SK-N-SH (cell line): Measurements from ENCODE around the gene CCDC107. TPM values are rescaled to one million over a fixed set of nuclear protein-coding genes. Genes with fewer than 3 reads are reported as not detected.
A peak's percentile ranks its signal among the peaks of the same experiment; 100 is the strongest.

ENCODE experiments used
- CTCF ChIA-PET: fragments of 300-600, 350-600 bp; formaldehyde crosslinking; extraction: SDS; loops from one replicate; lab custom pipeline; 2021; lab: Yijun Ruan, JAX
- POLR2A ChIA-PET: fragments of 350-600 bp; sonication (Branson Sonifier 250); formaldehyde crosslinking; extraction: SDS; loops from one replicate; lab custom pipeline; 2020; ENCODE audit warnings: antibody characterized with exemption, inconsistent platforms; lab: Yijun Ruan, JAX
- DNase-seq: peaks from one replicate; pipeline ENCODE4 v3.0.0; 2012
- H2AFZ ChIP-seq: fragments of 200-600 bp; sonication (generic); 2 replicates; pipeline ENCODE4 v1.8.1; 2016; ENCODE audit warnings: antibody characterized with exemption, mild to moderate bottlenecking, low read depth
- H3F3A ChIP-seq: fragments of 200-600 bp; sonication (generic); replicated peaks from 2 replicates; pipeline ENCODE3; 2016; ENCODE audit warnings: antibody characterized with exemption, mild to moderate bottlenecking; ENCODE audit not compliant: insufficient read depth
- H3K27ac ChIP-seq, 2 experiments: fragments of 200-500 bp in 1 of 2; fragments of 200-600 bp in 1 of 2; sonication (Bioruptor generic) in 1 of 2; sonication (generic), shearing (Covaris generic) in 1 of 2; 2 replicates each; pipeline versions ENCODE4 v1.5.1 to v1.6.1; 2014 to 2016; ENCODE audit warnings: low read depth in 2 of 2, inconsistent platforms in 1 of 2, low read length in 1 of 2, mild to moderate bottlenecking in 1 of 2, mixed read lengths in 1 of 2
- H3K27me3 ChIP-seq: fragments of 200-600 bp; sonication (generic), shearing (Covaris generic); 2 replicates; pipeline ENCODE4 v1.6.1; 2016; ENCODE audit warnings: mixed run types; ENCODE audit not compliant: insufficient read depth
- H3K36me3 ChIP-seq, 2 experiments: fragments of 200-500 bp in 1 of 2; fragments of 200-600 bp in 1 of 2; sonication (Bioruptor generic) in 1 of 2; sonication (generic) in 1 of 2; replicated peaks in 1 of 2; 2 replicates each; pipeline versions ENCODE3 to v1.5.1; 2014 to 2016; ENCODE audit warnings: low read length in 1 of 2, mild to moderate bottlenecking in 1 of 2; ENCODE audit not compliant: insufficient read depth in 2 of 2, control insufficient read depth in 1 of 2
- H3K4me1 ChIP-seq, 2 experiments: fragments of 200-500 bp in 1 of 2; fragments of 200-600 bp in 1 of 2; sonication (Bioruptor generic) in 1 of 2; sonication (generic), shearing (Covaris generic) in 1 of 2; 2 replicates each; pipeline versions ENCODE4 v1.5.1 to v1.6.1; 2014 to 2016; ENCODE audit warnings: low read depth in 1 of 2, low read length in 1 of 2, mixed run types in 1 of 2; ENCODE audit not compliant: insufficient read depth in 2 of 2, control insufficient read depth in 1 of 2
- H3K4me2 ChIP-seq: fragments of 200-600 bp; sonication (generic), shearing (Covaris generic); 2 replicates; pipeline ENCODE4 v1.6.1; 2017; ENCODE audit warnings: mixed run types
- H3K4me3 ChIP-seq, 2 experiments: fragments of 200-500 bp in 1 of 2; fragments of 200-600 bp in 1 of 2; sonication (Bioruptor generic) in 1 of 2; sonication (generic), shearing (Covaris generic) in 1 of 2; 2 replicates each; pipeline versions ENCODE4 v1.5.1 to v1.8.1; 2014 to 2016; ENCODE audit warnings: low read depth in 2 of 2, inconsistent platforms in 1 of 2, low read length in 1 of 2, mild to moderate bottlenecking in 1 of 2, mixed read lengths in 1 of 2, moderate library complexity in 1 of 2
- H3K79me2 ChIP-seq: fragments of 200-600 bp; sonication (generic); 2 replicates; pipeline ENCODE4 v1.8.1; 2017; ENCODE audit warnings: mild to moderate bottlenecking; ENCODE audit not compliant: insufficient read depth
- H3K9ac ChIP-seq: fragments of 200-600 bp; sonication (generic); 2 replicates; pipeline ENCODE4 v1.6.1; 2017; ENCODE audit warnings: mixed run types
- H3K9me2 ChIP-seq: fragments of 200-600 bp; sonication (generic); 2 replicates; pipeline ENCODE4 v1.6.1; 2017; ENCODE audit warnings: mixed run types
- H3K9me3 ChIP-seq: fragments of 200-600 bp; sonication (generic); 2 replicates; pipeline ENCODE4 v1.6.1; 2017; ENCODE audit warnings: mixed run types, mild to moderate bottlenecking, moderate library complexity
- H4K20me1 ChIP-seq: fragments of 200-600 bp; sonication (generic); 2 replicates; pipeline ENCODE4 v1.6.1; 2017; ENCODE audit warnings: mild to moderate bottlenecking, mixed run types; ENCODE audit not compliant: insufficient read depth
- CHD2 ChIP-seq: fragments of 150-350 bp; IDR thresholded peaks from 2 replicates; pipeline ENCODE4 v1.6.1; 2018; ENCODE audit warnings: low read length; ENCODE audit not compliant: partially characterized antibody
- ELF1 ChIP-seq: IDR thresholded peaks from 2 replicates; pipeline ENCODE4 v1.4.0; 2012
- FOSL2 ChIP-seq: IDR thresholded peaks from 2 replicates; pipeline ENCODE4 v1.4.0; 2012; ENCODE audit warnings: low read depth, mild to moderate bottlenecking, moderate library complexity, borderline replicate concordance
- JUND ChIP-seq: IDR thresholded peaks from 2 replicates; pipeline ENCODE4 v1.4.0; 2012
- MEF2A ChIP-seq: IDR thresholded peaks from 2 replicates; pipeline ENCODE4 v1.4.0; 2012; ENCODE audit warnings: low read depth, borderline replicate concordance
- MXI1 ChIP-seq: IDR thresholded peaks from 2 replicates; pipeline ENCODE4 v1.6.1; 2012; ENCODE audit warnings: mild to moderate bottlenecking, low read depth, low read length, improper control_type of control experiment
- NFIC ChIP-seq: IDR thresholded peaks from 2 replicates; pipeline ENCODE4 v1.4.0; 2012; ENCODE audit warnings: borderline replicate concordance
- NRF1 ChIP-seq: IDR thresholded peaks from 2 replicates; pipeline ENCODE4 v1.6.1; 2012; ENCODE audit warnings: low read depth, mild to moderate bottlenecking, low read length
- POLR2AphosphoS5 ChIP-seq: IDR thresholded peaks from 2 replicates; pipeline ENCODE4 v1.6.1; 2012; ENCODE audit warnings: low read depth, low read length
- RAD21 ChIP-seq: IDR thresholded peaks from 2 replicates; pipeline ENCODE4 v1.6.1; 2012; ENCODE audit warnings: mild to moderate bottlenecking, low read length
- TAF1 ChIP-seq: IDR thresholded peaks from 2 replicates; pipeline ENCODE4 v1.6.1; 2012; ENCODE audit warnings: low read depth, mild to moderate bottlenecking, low read length, moderate library complexity, borderline replicate concordance
- YY1 ChIP-seq: IDR thresholded peaks from 2 replicates; pipeline ENCODE4 v1.4.0; 2012; ENCODE audit warnings: low read depth, mild to moderate bottlenecking
- WGBS: methylation state at CpG from one replicate; pipeline ENCODE4 v1.1.6; 2017; ENCODE audit warnings: low lambda C conversion rate; 5-methylcytosine and 5-hydroxymethylcytosine counted together
- polyA plus RNA-seq, 3 experiments: library from polyadenylated mRNA; depleted of rRNA; stranded (reverse); fragments of >200 nt; gene quantifications; 2 replicates each; pipeline ENCODE4 v1.2.3, GENCODE V29; 2012
- TF ChIP-seq, protein P1 (sequence below): IDR thresholded peaks from 2 replicates; pipeline ENCODE4 v1.4.0; 2012; ENCODE audit warnings: low read depth
- TF ChIP-seq, protein P2 (sequence below): fragments of 150-350 bp; IDR thresholded peaks from 2 replicates; pipeline ENCODE4 v1.6.1; 2016; ENCODE audit warnings: mild to moderate bottlenecking, low read depth, low read length

The CCDC107 gene
- polyA plus RNA-seq, 1 of the 3 experiments (the other 2 are of a cell fraction): 22.0 TPM

DNA sequence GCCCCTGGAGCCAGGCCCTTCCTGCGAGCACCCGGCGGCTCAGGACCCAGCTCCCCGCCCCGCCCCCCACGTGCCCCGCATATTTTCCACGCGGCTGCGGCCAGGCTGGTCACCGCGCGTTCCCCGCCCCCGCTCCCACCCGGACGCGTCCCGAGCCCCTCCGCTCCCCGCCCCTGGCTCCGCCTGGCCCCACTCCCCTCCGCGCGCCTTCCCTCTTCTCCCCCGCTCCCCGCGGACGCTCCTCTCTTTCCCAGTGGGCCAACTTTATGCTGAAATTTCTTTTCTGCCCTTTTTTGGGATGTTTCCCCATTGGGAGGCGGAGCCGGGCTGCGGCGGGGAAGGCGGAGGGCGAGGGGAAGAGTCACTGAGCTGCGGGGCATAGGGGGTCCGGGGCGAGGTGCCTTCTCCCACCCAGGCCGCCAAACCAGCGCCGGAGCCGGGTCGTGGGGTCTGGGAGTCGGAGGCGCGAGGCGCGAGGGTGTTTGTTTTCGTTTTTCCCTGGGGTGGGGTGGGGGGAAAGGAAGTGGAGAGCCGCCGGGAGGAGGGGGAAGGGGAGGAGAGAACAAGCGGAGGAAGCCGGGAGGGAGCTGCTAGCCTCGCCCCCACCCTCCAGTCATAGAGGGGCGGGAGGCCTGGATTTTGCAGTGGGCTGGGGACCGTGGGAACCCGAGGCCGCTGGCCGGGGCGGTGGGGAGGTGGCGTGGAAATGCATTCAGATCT is 32.7 kb downstream of the CCDC107 start:
- peak overlapping the region; percentile 62 to 73 for H3K4me3 ChIP-seq
- peaks cover 56% of the 10 kb centered on the region for H3F3A ChIP-seq
- peaks cover 44% of the 10 kb centered on the region for H3K79me2 ChIP-seq
- peaks cover 6 to 7% of the 10 kb centered on the region in 2 experiments for H3K36me3 ChIP-seq
- CTCF ChIA-PET: interaction anchor here (0.9 to 2.7 kb wide), 11 partner anchors 15 to 83 kb away, joined by 3 to 21 read pairs (median 4); partner anchors contain the start of genes ARHGEF39, CCDC107 and RMRP
- 2% methylated on average over 34 of the region's 61 CpGs for WGBS
- H3K27ac ChIP-seq: peak overlapping the region; percentile 93 to 96
- peaks cover 34% of the 10 kb centered on the region for H4K20me1 ChIP-seq
- DNase-seq: peak; percentile 90
- peak overlapping the region; percentile 95 for H3K9ac ChIP-seq
- no peaks in the 10 kb centered on the region for H3K27me3 ChIP-seq
- no peaks in the 10 kb centered on the region for H3K9me3 ChIP-seq
- H3K4me2 ChIP-seq: peak overlapping the region; percentile 91
- TF ChIP-seq YY1 (no peak), CHD2 (no peak), ELF1 (no peak), NRF1 (no peak), TAF1 (peak; percentile 9; the same call in 1 of the 2 replicates), FOSL2 (no peak), RAD21 (no peak), POLR2AphosphoS5 (0 out of 2 replicates have a peak, but pooled peaks have one; percentile 33), MXI1 (peak; percentile 23)
- TF ChIP-seq, protein P1, sequence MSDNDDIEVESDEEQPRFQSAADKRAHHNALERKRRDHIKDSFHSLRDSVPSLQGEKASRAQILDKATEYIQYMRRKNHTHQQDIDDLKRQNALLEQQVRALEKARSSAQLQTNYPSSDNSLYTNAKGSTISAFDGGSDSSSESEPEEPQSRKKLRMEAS: peak; percentile 51; the same call in 1 of the 2 replicates
- TF ChIP-seq, protein P2, sequence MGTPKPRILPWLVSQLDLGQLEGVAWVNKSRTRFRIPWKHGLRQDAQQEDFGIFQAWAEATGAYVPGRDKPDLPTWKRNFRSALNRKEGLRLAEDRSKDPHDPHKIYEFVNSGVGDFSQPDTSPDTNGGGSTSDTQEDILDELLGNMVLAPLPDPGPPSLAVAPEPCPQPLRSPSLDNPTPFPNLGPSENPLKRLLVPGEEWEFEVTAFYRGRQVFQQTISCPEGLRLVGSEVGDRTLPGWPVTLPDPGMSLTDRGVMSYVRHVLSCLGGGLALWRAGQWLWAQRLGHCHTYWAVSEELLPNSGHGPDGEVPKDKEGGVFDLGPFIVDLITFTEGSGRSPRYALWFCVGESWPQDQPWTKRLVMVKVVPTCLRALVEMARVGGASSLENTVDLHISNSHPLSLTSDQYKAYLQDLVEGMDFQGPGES: no peak
- TF ChIP-seq, all 33 proteins: peak for 4
- Histone ChIP-seq H2AFZ (peak overlapping the region; percentile 84), H3K9me2 (no peaks in the 10 kb centered on the region), H3K4me1 (peaks cover 19 to 34% of the 10 kb centered on the region in 2 experiments; a peak in 3 of 4 replicates)
- POLR2A ChIA-PET: interaction anchor here (0.6 to 1.7 kb wide), 8 partner anchors 11 to 271 kb away, joined by 3 to 10 read pairs (median 4); partner anchors contain the start of genes CA9, CCDC107, CREB3 and RMRP

DNA sequence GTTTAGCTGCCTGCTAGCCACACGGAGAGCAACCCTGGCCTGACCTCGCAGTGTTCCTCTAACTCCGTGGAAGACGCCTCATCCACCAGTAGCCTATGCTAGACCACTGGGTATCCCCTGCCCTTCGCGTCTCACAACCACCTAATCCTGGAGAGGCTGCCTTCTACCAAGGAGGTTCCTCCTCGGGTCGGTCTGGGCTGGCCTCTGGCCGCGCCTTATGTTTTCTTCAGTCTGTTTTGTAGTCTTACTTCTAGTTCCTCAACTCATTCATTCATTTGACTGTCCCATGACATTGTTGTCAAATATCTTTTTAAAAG is 33.2 kb downstream of the CCDC107 start:
- peak overlapping the region; percentile 62 to 73 for H3K4me3 ChIP-seq
- H3K9me2 ChIP-seq: no peaks in the 10 kb centered on the region
- H3K27ac ChIP-seq: peak overlapping the region; percentile 93 to 96
- 58% methylated on average over 9 of the region's 10 CpGs for WGBS
- peaks cover 40% of the 10 kb centered on the region for H3K79me2 ChIP-seq
- peaks cover 29% of the 10 kb centered on the region for H4K20me1 ChIP-seq
- DNase-seq: no peak
- TF ChIP-seq MEF2A: no peak
- TF ChIP-seq JUND: no peak
- TF ChIP-seq NFIC: no peak
- H3K36me3 ChIP-seq: peaks cover 8 to 10% of the 10 kb centered on the region in 2 experiments
- POLR2A ChIA-PET: interaction anchor here (0.7 to 1.7 kb wide), 7 partner anchors 11 to 44 kb away, joined by 3 to 10 read pairs (median 4); partner anchors contain the start of genes CA9, CCDC107, CREB3 and RMRP
- H3K4me1 ChIP-seq: peaks cover 19 to 34% of the 10 kb centered on the region in 2 experiments; a peak in 3 of 4 replicates
- CTCF ChIA-PET: interaction anchor here (0.9 to 2.7 kb wide), 10 partner anchors 15 to 83 kb away, joined by 3 to 21 read pairs (median 4); partner anchors contain the start of genes ARHGEF39, CCDC107 and RMRP
- H3K9ac ChIP-seq: peak overlapping the region; percentile 95
- H3K9me3 ChIP-seq: no peaks in the 10 kb centered on the region
- H3K4me2 ChIP-seq: peak overlapping the region; percentile 91
- peaks cover 56% of the 10 kb centered on the region for H3F3A ChIP-seq
- H3K27me3 ChIP-seq: no peaks in the 10 kb centered on the region
- H2AFZ ChIP-seq: peak overlapping the region; percentile 84
